ENCODE results near the gene EMC1. TPM values are rescaled to one million over a fixed set of nuclear protein-coding genes. Genes with fewer than 3 reads are reported as not detected.
"Not testable (repeated sequence)": the region's sequence is repeated elsewhere in the genome, so short reads cannot be mapped to it uniquely, and the experiment has no call there.

Gene EMC1
- total and polyA plus RNA-seq, 9 donors: 29.0 to 43.3 (median 34.6) TPM

DNA sequence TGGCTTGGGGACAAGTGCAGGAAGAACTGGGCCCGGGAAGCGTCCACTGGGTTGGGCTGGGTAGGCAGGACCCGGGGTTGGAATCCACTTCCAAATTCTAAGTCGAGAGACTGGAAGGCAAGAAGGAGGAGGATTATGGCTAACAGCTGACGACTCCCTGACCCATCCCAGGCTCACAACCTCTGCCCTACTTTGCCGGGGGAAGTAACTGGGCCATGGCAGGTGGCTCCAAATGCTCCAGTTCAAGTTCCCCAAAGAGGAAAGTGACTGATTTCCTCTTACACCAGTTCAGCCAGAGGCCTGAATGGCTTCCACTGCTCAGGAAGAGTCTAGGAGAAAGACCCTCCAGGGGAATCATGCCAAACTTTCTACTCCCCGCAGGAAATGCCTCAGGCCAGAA lies 11.4 kb downstream of the EMC1 start:
- no peak overlapping the region for H3K27ac ChIP-seq (ENCODE audit: low read length)

DNA sequence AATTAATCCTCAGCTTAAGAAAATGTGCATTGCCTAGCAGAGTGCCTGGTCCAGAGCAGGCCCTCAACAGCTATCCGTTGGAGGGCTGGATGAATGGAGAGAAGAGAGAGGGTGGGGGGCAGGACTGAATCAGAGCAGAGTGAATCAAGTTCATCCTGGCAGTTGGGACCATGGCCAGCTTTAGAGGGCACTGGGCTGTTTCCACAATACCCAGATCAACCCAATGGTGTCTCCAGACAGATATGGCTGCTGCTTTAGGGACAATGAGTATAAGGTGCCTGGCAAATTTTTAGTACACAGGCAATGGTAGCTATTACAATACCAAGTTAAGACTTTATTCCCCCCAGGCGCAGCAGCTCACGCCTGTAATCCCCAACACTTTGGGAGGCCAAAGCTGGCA lies 17.1 kb downstream of the EMC1 start:
- Histone ChIP-seq H3K4me1 (ENCODE audit: control insufficient read depth, insufficient read depth, low read length) (no peaks in the 10 kb centered on the region), H3K27ac (ENCODE audit: low read length) (no peak overlapping the region)
- DNase-seq: no peak

More for the DNA sequence above, 11.4 kb downstream of the EMC1 start:
- H3K9me3 ChIP-seq (replicated peaks; ENCODE audit: control insufficient read depth, low read depth, low read length): no peaks in the 10 kb centered on the region
- no peaks in the 10 kb centered on the region for H3K4me1 ChIP-seq (ENCODE audit: control insufficient read depth, insufficient read depth, low read length)
- no peak for DNase-seq
- peaks cover 91% of the 10 kb centered on the region for H3K36me3 ChIP-seq (ENCODE audit: control insufficient read depth, insufficient read depth, low read length)
- WGBS (ENCODE audit: insufficient coverage): 92% methylated on average over 5 of the region's 7 CpGs
- no peaks in the 10 kb centered on the region for H3K27me3 ChIP-seq (ENCODE audit: control insufficient read depth, insufficient read depth, low read length)
- H3K4me3 ChIP-seq (ENCODE audit: low read length): no peak overlapping the region

DNA sequence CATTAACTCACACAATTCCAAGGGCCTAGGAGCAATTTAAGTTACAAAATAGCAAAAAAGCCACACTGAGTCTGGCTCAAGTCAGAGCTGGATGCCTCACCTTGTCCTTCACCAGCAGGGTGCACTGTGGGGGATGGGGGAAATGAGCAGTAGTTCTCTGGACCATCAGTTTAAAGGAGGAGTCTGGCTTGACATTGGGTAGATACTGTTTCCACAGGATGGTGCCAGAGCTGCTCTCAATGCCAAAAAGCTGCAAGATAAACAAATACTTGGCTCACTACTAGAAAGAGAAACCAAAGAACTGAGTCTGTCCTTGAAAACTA lies 18.8 kb downstream of the EMC1 start:
- Histone ChIP-seq H3K9me3 (replicated peaks; ENCODE audit: control insufficient read depth, low read depth, low read length) (no peaks in the 10 kb centered on the region), H3K27ac (ENCODE audit: low read length) (no peak overlapping the region), H3K4me1 (ENCODE audit: control insufficient read depth, insufficient read depth, low read length) (no peaks in the 10 kb centered on the region), H3K4me3 (ENCODE audit: low read length) (no peak overlapping the region), H3K36me3 (ENCODE audit: control insufficient read depth, insufficient read depth, low read length) (peaks cover 82% of the 10 kb centered on the region), H3K27me3 (ENCODE audit: control insufficient read depth, insufficient read depth, low read length) (no peaks in the 10 kb centered on the region)
- no peak for DNase-seq

More for the DNA sequence above, 17.1 kb downstream of the EMC1 start:
- Histone ChIP-seq H3K9me3 (replicated peaks; ENCODE audit: control insufficient read depth, low read depth, low read length) (no peaks in the 10 kb centered on the region), H3K27me3 (ENCODE audit: control insufficient read depth, insufficient read depth, low read length) (no peaks in the 10 kb centered on the region), H3K36me3 (ENCODE audit: control insufficient read depth, insufficient read depth, low read length) (peaks cover 90% of the 10 kb centered on the region), H3K4me3 (ENCODE audit: low read length) (no peak overlapping the region)
- 80% methylated on average over 1 of the region's 3 CpGs for WGBS (ENCODE audit: insufficient coverage)

DNA sequence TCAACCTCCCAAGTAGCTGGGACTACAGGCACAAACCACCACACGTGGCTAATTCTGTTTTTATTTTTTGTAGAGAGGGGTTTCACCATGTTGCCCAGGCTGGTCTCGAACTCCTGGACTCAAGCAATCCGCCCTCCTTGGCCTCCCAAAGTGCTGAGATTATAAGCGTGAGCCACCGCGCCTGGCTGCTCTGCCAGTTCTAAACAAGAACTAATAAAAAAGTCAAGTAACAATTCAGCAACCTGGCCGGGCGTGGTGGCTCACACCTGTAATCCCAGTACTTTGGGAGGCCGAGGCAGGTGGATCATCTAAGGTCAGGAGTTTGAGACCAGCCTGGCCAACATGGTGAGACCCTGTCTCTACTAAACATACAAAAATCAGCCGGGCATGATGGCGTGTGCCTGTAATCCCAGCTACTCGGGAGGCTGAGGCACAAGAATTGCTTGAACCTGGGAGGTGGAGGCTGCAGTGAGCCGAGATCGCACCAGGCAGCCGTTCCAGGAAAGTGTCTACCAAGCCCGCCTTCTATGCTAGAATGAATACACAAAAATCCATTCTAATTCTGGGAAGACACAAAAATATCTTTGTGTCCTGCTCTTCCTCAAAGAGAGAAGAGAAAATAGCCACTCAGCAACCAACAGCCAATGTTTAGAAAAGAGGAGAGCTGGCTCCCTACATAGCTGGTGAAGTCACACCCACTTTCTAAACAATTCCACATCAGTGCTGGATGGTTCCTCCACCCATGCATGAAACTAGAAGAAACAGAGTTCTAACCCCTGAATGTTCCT lies 19.4 kb downstream of the EMC1 start:
- WGBS (ENCODE audit: insufficient coverage): 94% methylated on average over 7 of the region's 16 CpGs

DNA sequence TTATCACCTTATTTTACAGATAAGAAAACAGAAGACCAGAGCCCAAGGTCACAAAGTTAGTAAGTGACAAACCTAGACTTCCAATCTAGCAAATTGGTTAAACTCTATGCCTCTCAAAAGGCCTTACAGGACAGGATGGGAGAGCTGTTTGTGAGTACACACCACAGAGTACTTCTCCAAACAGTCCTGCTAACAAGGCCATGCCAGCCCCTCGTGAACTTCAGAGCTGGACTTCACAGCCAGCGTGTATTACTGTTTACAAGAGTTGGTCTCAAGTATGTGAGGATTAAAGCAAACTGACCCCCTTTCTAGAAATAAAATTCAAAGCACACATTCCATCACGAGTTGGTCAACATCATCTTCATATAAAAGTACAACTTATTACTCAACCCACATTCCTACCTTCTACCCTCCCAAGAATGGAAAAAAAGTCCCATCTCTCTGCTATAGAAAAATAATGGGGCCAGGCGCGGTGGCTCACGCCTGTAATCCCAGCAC lies 21.4 kb downstream of the EMC1 start:
- no peak overlapping the region for H3K27ac ChIP-seq (ENCODE audit: low read length)
- WGBS (ENCODE audit: insufficient coverage): 100% methylated on average over 2 of the region's 6 CpGs
- DNase-seq: no peak
- H3K27me3 ChIP-seq (ENCODE audit: control insufficient read depth, insufficient read depth, low read length): no peaks in the 10 kb centered on the region
- no peaks in the 10 kb centered on the region for H3K9me3 ChIP-seq (replicated peaks; ENCODE audit: control insufficient read depth, low read depth, low read length)
- H3K4me1 ChIP-seq (ENCODE audit: control insufficient read depth, insufficient read depth, low read length): no peaks in the 10 kb centered on the region
- no peak overlapping the region for H3K4me3 ChIP-seq (ENCODE audit: low read length)
- peaks cover 89% of the 10 kb centered on the region for H3K36me3 ChIP-seq (ENCODE audit: control insufficient read depth, insufficient read depth, low read length)

More for the DNA sequence above, 19.4 kb downstream of the EMC1 start:
- peaks cover 82% of the 10 kb centered on the region for H3K36me3 ChIP-seq (ENCODE audit: control insufficient read depth, insufficient read depth, low read length)
- not testable (repeated sequence) for DNase-seq; H3K27ac ChIP-seq (ENCODE audit: low read length); H3K4me3 ChIP-seq (ENCODE audit: low read length); H3K27me3 ChIP-seq (ENCODE audit: control insufficient read depth, insufficient read depth, low read length); H3K4me1 ChIP-seq (ENCODE audit: control insufficient read depth, insufficient read depth, low read length); H3K9me3 ChIP-seq (replicated peaks; ENCODE audit: control insufficient read depth, low read depth, low read length)

DNA sequence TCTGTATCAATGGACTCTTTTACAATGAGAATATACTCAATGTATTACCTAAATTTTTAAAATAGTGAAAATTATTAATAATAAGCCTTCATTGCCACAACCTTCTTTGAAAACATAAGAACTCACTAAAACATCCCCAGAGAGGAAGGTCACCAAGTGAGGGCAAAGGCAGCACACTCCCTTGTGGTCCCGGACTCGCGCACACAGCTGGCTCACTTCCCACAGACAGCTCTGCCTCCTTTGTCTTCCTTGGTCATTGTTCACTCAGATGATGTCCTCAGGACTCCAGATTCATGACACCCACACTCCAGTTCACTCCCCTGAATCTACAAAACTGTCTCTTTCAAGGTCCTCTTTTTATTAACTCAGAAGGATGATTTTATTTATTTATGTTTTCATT lies 22.1 kb downstream of the EMC1 start:
- WGBS (ENCODE audit: insufficient coverage): 49% methylated on average over 3 of the region's 3 CpGs
- Histone ChIP-seq H3K27ac (ENCODE audit: low read length) (no peak overlapping the region), H3K27me3 (ENCODE audit: control insufficient read depth, insufficient read depth, low read length) (no peaks in the 10 kb centered on the region), H3K4me3 (ENCODE audit: low read length) (no peak overlapping the region), H3K36me3 (ENCODE audit: control insufficient read depth, insufficient read depth, low read length) (peaks cover 88% of the 10 kb centered on the region), H3K9me3 (replicated peaks; ENCODE audit: control insufficient read depth, low read depth, low read length) (no peaks in the 10 kb centered on the region), H3K4me1 (ENCODE audit: control insufficient read depth, insufficient read depth, low read length) (no peaks in the 10 kb centered on the region)
- DNase-seq: no peak

DNA sequence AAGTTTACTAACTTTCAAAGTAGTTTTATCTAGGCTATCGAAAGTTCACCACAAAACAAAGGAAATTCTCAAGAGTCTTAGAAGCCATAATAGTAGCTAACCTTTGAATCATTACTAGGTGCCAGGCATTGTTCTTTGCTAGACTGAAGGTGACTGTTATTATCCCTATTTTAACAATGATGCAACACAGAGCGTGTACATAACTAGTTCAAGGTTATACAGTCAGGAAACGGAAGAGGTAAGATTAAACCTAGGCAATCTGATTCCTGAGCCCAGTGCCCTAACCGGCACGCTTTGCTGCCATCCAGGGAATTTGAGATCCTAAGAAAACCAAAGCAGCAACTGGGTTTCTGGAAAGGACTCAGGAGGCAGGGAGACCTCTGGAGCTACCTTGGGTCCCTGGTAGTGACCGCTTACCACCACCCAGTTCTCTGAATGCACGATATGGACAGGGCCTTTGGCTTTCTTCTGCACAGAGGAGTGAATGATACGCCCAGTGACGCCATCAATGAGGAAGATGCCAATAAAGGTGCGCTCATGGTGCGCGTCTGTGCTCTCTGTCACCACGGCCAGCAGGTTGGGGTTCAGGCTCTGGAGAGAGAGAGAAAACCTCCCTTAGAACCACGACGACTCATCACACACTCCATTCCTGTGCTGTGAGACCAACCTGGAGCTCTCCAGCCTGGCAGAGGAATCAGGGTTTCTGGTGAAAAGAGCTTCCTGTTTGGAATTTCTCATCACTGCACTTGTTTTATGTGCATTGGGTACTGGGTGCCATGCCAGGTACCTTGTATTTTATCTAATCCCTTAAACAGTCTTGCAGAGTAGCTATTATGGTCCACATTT lies 28.1 kb downstream of the EMC1 start:
- WGBS (ENCODE audit: insufficient coverage): 74% methylated on average over 6 of the region's 15 CpGs
- Histone ChIP-seq H3K4me3 (ENCODE audit: low read length) (no peak overlapping the region), H3K9me3 (replicated peaks; ENCODE audit: control insufficient read depth, low read depth, low read length) (no peaks in the 10 kb centered on the region), H3K27ac (ENCODE audit: low read length) (no peak overlapping the region), H3K36me3 (ENCODE audit: control insufficient read depth, insufficient read depth, low read length) (peaks cover 86% of the 10 kb centered on the region), H3K27me3 (ENCODE audit: control insufficient read depth, insufficient read depth, low read length) (no peaks in the 10 kb centered on the region), H3K4me1 (ENCODE audit: control insufficient read depth, insufficient read depth, low read length) (no peaks in the 10 kb centered on the region)
- no peak for DNase-seq

DNA sequence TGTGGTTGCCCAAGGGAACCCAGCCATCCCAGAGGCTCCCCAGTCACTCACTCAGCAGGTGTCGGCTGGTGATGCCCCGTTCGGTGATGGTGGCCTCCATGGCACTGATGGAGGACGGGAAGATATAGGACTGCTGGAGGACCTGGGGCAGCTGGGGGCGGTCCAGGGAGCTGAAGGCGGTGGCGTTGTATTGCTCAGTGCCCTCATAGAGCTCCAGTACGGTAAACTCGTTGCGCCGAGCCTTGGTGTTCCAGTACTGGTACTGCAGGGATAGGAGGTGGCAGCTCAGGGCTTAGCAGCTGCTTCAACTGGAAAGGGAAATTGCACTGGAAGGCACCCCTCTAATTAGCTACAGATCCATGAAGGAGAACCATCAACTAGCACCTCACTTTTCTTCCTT lies 28.8 kb downstream of the EMC1 start:
- Histone ChIP-seq H3K4me1 (ENCODE audit: control insufficient read depth, insufficient read depth, low read length) (no peaks in the 10 kb centered on the region), H3K36me3 (ENCODE audit: control insufficient read depth, insufficient read depth, low read length) (peaks cover 87% of the 10 kb centered on the region), H3K9me3 (replicated peaks; ENCODE audit: control insufficient read depth, low read depth, low read length) (no peaks in the 10 kb centered on the region), H3K4me3 (ENCODE audit: low read length) (no peak overlapping the region), H3K27ac (ENCODE audit: low read length) (no peak overlapping the region), H3K27me3 (ENCODE audit: control insufficient read depth, insufficient read depth, low read length) (no peaks in the 10 kb centered on the region)
- DNase-seq: no peak
- 93% methylated on average over 8 of the region's 11 CpGs for WGBS (ENCODE audit: insufficient coverage)

DNA sequence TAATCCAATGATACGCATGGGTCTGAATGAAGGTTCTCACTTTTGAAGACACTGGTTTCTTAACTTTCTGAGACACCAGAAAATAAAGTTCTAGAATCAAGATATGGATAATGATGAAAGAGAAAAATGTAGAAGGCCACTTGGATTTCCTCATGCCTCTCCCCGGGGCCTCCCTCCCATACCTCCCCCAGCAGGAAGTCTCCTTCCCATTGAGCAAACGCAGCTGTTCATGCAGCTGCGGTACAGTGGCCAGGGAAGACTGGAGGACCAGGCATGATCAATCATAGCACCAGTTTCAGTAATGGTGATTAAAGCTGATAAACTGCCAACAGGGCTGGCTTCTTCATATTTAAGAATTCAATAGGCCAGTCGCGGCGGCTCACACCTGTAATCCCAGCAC lies 30.3 kb downstream of the EMC1 start:
- no peak overlapping the region for H3K27ac ChIP-seq (ENCODE audit: low read length)
- no peak for DNase-seq
- WGBS (ENCODE audit: insufficient coverage): 77% methylated on average over 5 of the region's 7 CpGs
- peaks cover 73% of the 10 kb centered on the region for H3K36me3 ChIP-seq (ENCODE audit: control insufficient read depth, insufficient read depth, low read length)
- no peaks in the 10 kb centered on the region for H3K4me1 ChIP-seq (ENCODE audit: control insufficient read depth, insufficient read depth, low read length)
- H3K4me3 ChIP-seq (ENCODE audit: low read length): no peak overlapping the region
- no peaks in the 10 kb centered on the region for H3K27me3 ChIP-seq (ENCODE audit: control insufficient read depth, insufficient read depth, low read length)
- H3K9me3 ChIP-seq (replicated peaks; ENCODE audit: control insufficient read depth, low read depth, low read length): no peaks in the 10 kb centered on the region

DNA sequence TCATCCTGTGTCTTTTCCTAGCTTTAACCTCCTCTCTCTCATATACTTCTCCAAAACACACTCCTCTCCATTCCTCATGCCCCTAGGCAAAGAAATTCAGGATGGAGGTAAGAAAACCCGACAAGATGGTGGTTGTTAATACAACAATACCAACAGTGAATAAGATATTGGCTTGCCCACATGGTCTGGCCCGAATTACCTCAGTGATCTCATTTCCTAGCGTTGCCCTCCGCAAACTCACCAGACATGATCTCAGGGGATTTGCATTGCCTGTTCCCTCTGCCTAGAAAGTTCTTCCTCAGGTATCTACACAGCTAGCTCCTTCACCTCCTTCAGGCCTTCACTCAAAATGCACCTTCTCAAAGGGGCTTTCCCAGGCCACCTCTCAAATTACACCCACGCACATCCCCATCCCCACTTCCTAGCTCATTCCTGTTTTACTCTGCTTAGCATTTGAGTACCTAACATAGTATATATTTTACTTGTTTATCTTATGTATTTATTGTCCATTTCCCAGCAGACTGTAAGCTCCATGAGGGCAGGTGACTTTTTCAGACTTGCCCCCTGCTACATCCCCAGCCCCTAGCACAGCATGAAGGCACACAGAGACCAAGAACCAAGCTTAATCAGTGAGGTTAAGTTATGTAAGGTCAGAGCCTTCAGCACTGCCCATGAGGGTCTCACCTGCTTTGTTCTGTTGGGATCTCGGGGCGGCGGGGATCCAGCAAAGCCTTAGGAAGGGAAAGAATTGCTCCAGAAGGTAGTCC lies 31.1 kb downstream of the EMC1 start:
- no peak overlapping the region for H3K27ac ChIP-seq (ENCODE audit: low read length)
- H3K4me3 ChIP-seq (ENCODE audit: low read length): no peak overlapping the region
- no peaks in the 10 kb centered on the region for H3K4me1 ChIP-seq (ENCODE audit: control insufficient read depth, insufficient read depth, low read length)
- DNase-seq: no peak
- WGBS (ENCODE audit: insufficient coverage): 100% methylated on average over 5 of the region's 8 CpGs
- H3K36me3 ChIP-seq (ENCODE audit: control insufficient read depth, insufficient read depth, low read length): peaks cover 72% of the 10 kb centered on the region
- no peaks in the 10 kb centered on the region for H3K9me3 ChIP-seq (replicated peaks; ENCODE audit: control insufficient read depth, low read depth, low read length)
- H3K27me3 ChIP-seq (ENCODE audit: control insufficient read depth, insufficient read depth, low read length): no peaks in the 10 kb centered on the region

All from muscle of leg (tissue), 11 donors.